Glomerular visceral epithelial cell (primary cell): Measurements from ENCODE around the gene ZNF488.

Experiments
- DNase-seq: peaks from one replicate; pipeline ENCODE4 v3.0.0-alpha.2; 2016; ENCODE audit errors: extremely low spot score

Gene ZNF488

DNA sequence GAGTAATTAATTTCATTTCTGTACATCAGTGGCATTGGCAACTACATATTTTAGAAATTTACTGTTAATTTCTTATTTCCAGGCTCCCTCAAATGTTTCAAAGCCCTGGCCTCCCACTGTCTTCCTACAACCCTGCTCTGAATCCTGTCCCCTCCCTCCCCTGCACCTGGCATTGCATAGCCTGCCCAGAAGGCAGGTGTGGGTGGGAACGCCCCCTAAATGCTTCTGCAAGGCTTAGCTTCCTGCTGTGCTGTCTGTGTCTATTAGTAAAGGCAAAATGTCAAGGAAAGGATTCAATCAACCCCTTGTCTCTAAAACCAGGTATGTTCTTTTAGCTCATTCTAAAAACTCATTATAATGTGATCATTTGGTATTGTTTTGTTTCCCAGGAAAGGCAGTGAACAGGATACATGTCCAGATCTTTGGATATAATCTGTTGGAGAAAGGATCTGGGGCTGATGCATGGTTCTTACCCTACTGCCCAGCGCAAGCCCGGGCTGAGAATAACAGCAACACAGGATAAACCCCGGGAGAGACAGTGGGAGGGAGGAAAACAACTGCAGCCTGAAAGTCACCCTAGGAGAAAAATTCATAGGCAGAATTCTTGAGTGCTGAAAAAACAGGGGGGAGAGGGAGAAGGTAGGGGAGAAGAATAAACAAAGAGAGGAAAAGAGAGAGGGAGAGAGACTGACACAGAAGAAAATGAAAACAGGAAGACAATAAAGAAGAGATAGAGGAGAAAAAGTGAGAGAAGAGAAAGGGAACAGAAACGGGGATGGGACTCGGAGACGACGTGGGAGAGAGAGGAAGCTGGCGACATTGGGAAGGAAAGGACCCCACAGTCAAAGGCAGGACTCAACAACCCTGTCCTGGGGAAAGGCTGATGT lies 589 bp downstream of the ZNF488 start:
- DNase-seq, result no peak

DNA sequence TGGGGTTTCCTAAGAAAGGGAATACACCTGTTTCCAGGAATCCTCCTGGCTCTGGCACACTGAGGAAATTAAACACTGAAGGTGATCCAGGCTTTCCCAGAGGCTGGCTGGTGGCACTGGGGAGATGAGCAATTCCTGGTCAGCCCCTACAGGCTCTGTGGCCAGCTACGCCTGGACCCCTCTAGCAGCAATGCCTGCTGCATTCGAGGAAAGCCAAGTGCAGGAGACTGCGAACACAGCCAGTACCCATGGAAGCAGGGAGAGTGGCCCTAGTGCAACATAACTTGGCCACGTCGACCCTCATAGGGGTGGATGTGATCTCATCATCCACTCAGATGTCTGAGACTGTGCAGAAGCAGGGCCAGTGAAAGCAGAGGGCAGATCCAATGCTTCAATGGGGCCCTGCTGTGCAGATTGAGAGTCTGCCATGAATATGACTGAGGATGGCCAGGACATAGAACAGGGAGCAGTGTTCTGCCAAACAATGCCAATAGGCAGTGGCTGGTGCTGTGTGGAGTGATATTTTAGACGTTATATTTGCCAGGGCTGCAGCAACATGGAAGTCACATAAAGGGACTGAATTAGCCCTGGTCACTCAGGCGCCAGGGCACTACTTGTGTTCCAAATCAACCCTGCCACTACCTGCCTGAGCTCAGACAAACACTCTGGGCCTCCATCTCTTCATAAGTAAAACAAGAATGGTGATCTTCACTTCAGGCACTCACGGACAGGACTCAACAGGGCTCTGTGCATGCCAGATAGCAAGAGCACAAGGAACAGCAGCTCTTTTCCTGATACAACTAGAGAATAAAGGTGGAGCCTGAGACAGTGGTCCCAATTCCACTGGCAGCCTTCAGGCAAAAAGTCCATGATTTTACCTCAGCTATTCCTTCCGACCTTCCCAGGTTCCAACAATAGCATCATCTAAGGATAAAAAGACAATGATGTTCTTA lies 2.4 kb downstream of the ZNF488 start:
- DNase-seq, result no peak

DNA sequence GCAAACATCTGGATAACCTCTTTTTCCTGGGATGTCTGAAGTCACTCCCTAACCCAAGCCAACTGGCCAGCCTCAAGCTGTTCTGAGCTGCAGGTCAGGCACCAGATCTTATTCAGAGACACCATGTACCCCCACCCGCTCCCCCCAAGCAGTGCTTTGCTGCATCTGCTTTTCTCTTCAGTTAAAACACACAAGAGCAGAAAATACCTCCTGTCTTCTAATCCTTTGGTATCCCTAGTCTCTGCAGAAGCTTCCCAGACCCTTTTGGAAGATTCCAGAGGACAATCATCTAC lies 3.0 kb downstream of the ZNF488 start:
- no peak for DNase-seq

DNA sequence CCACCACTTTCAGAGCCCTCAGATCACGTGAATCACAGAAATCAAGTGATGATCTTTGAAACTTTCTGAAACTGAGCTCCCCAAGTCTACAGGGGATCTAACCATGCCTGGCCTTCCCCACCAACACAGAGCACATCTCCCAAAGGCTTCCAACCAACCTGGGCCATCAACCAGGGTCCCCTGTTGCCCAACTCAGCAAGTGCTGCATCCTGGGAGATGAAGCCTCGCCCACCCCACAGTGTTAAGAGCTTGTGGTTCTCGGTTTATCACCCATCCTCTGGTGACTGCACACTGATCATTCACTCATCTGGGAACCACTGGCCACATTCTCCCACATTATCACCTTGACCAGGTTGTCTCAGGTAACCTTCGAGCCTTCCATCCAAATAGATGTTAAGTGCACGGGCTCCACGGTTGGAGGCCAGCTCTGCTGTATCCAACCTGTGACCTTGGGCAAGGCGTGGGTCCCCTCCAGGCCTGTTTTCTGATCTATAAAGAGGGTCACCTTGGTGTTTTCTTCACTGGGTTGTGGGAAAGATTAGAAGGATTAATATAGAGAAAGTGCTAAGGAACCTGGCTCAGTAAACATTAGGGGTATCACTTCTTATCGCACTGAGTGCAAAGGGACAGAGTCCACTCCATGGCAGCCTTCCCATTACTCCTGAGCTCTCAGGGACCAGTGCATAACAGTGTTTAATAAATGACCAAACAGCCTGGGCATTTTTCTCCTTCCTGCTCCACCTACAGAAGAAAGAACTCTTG lies 3.6 kb downstream of the ZNF488 start:
- no peak for DNase-seq

DNA sequence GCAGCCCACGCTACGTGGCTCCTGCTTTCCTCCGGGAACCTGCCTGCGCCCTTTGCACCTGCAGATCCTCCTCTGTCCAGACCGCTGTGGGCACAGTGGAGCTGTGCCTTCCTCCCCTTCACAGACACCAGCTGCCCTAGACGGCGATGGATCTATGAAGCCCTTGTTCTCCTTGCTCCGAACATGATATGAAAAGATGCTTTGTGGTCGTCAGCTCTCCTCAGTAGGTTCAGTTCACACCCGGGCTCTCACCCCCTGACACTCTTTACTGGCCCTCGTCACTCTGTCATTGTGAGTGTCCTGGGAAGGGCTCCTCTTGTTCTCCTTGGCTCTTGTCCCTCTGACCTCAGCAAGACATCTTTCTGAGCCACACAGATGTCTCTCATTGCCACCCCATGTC lies 4.2 kb downstream of the ZNF488 start:
- no peak for DNase-seq

DNA sequence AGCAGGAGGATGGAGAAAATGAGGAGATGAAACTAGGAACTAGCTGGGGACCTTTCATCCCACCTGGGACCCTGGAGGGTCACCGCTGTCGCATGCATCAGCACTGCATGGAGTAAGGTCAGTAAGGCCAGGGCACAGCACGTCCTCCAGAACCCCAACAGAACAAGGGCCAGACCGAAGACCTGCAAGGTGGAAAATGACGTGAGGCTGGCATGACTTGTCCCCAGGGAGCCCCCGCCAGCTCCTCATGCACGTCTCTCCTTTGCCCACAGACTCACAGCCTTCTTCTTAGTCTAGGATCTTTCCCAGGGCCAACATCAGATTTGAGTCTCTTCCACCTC lies 4.7 kb downstream of the ZNF488 start:
- no peak for DNase-seq

DNA sequence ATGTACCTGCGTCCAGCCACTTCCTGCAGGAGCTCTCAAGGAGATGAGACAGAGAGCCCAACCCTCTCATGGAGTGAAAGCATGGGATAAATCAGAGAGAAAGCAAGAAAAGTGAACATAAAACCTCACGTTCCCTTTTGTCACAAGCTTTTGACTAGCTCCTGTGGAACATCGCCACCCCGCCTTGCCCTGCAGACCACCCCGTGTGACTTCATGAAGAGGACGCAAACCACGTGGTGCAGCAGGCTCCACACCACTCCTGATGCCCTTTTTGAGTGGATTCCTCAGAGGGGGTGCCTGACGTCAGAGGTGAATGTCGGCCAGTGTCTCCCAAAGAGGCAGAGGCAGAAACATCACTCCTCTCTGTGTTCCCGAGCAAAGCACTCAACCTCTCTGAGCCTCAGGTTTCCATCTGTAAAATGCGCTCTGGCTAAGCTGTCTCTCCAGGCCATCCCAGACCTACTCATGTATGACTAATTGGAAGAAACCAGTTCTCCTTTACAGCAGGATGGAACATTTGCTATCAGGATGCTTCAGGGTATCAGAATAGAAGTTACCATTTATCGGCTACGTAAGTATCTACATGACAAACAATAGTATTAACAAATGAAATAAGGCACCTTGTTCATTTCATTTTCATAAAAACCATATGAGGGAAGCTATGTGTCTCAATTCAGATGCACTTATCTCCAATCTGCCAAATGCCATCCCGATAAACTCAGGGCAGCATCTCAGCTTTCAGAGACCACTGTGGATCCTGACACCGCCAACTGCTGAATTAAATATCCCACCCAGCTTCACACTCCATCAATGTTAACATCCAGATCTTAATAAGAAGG lies 5.3 kb downstream of the ZNF488 start:
- DNase-seq, result no peak

- DNase-seq, result no peak
Observed at GRCh38 chr10:47378183-47378510, 5.9 kb downstream of the ZNF488 start.

GRCh38 chr10:47376522-47377220 lies 7.4 kb downstream of the ZNF488 start:
- DNase-seq, result no peak

DNA sequence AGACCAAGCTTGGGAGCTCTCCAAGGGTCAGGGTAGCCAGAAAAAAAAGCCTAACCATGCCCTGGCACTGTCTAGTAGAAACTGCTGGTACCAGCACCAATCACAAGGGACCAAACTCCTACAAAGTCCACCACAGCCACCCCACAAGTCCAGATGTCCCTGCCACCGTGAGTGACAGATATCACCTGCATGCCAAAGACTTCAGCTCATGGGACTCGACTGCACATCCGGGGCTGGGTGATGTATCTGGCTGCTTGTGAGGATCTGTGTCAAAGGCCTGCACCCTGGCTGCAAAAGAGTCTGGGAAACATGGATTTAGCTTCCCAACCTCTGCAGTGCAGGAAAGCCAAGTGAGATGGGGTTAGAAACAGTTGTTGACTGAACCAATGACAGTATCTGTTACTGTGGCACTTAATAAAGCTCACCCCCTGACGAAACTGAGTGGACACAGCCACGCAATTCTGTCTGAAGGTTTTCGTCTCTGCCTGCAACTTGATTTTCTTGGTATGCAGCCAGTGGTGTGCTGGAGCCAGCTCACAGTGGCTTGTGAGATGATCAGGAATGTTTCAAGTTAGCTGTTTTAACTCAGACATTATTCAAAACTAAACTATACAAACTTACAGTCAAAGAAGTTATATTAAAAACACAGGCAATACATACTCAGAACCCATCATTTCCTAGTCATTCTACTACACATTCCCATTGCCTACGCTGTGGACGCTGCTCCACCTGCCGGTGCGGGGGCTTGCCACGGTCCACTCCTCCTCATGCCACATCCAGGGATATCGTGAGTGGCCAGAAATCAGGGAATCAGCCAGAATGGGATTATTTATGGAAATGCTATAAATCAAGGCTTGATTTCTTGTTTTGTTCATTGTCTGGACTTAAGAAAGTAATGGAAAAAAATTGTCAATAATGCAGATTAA lies 9.2 kb downstream of the ZNF488 start:
- no peak for DNase-seq

DNA sequence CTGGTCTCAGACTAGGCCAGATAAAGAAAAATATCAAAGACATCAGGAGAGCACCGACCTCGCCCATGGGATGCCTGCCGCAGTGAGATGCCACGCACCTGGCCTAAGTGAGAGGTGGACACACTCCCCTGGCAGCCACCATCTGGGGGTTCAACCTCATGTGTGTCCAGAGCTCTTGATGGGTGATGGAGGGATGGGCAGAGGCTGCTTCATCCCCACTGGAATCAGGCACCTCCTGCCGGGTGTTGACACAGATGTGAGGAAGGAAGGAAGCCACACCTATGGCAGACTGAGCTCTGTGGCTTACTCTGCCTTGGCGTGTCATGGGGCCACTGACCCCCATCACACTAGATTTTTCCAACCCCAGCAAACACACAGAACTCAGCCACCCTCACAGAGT lies 11.4 kb downstream of the ZNF488 start:
- no peak for DNase-seq

GRCh38 chr10:47371629-47372485 lies 12.2 kb downstream of the ZNF488 start:
- no peak for DNase-seq

GRCh38 chr10:47370878-47371277 lies 13.2 kb downstream of the ZNF488 start:
- no peak for DNase-seq

GRCh38 chr10:47370015-47370767 lies 13.9 kb downstream of the ZNF488 start:
- no peak for DNase-seq

DNA sequence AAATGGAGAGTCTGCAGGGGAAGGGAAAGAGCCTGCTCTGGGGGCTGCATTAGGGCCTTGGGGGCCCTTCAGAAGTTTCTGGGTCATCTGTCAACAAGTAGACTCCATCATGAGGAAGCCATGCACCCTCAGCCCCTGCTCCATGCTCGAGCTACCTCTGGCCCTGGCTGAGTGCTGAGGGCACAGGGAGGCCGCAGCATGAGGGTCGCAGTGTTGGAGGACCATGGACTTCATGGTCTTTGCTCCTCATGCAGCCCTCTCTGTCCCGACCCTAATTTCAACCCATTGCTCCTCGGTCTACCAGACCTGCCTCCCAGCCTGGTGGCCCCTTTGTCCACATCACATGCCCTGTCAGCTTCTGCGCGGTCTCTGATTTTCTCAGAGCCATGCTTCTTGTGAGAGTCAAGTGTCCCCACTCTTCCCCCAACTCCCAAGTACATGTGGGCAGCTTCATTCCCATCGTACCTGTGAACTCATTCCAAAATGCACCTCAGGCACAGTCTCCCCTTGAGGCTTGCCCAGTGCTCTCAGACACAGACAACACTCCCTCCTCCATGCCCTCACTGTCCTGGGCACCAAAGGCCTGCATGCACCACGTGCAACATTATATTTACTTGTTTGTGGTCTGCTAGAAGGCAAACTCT lies 14.7 kb downstream of the ZNF488 start:
- DNase-seq, result no peak

DNA sequence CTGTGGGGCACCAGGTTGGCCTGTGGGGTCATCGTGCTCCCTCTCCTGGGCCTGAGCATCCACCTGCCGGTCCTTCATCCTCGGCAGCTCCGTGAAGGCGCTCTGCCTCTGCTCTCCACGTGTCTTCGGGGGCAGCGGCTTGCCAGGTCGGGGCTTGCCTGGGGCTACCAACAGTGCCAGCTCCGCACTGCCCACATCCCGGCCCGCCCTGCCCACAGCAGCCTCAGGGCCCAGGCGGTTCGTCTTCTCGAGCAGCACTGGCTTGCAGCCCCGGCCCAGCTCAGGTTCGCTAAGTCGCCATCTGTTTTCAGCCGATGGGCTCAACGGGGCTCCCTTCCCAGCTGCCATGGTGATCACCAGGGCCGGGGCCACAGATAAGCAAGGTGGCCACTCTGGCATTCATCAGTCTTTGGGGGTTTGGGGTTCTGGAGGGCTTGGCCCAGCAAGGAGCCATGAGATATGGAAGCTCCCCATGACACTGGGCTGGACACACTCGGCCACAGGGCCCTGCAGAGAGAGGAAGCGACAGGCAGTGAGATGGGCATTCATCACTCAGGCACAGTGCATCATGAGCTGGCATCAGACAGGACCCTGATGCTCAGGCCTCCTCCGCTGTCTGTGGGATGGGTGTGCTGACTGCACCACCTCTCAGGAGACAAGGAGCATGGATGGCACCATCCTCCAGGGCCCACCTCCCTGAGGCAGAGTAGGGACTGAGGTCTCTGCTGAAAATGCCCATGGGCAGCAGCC lies 15.5 kb downstream of the ZNF488 start:
- no peak for DNase-seq

DNA sequence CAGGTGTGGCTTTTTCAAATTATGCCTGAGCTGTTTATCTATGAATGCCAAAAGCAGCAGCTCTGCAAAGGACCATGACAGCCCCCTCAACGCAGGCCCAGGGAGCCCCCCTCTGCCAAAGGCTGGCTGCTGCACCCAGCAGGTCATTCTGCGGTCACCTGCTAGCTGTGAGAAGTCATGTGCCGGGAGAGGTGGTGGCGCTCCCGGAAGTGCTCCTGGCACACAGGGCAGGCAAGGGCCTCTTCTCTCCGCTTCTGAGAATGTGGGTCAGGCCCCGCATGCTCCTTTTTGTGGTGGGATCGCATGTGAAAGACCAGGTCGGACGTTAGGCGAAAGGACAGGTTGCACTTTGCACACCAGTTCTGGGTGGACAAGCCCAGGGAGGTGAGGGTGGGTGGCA lies 16.4 kb downstream of the ZNF488 start:
- no peak for DNase-seq
